ENCODE measurements around the gene OR52E5.

The OR52E5 gene

GRCh38 chr11:5937868-5938602 lies 45.0 kb downstream of the OR52E5 start:
- DNase-seq = no peak

GRCh38 chr11:5938603-5938965 lies 45.6 kb downstream of the OR52E5 start:
- DNase-seq = no peak

GRCh38 chr11:5940748-5941147 lies 47.7 kb downstream of the OR52E5 start:
- DNase-seq = no peak

- DNase-seq = no peak
Observed at GRCh38 chr11:5941951-5942350, 48.9 kb downstream of the OR52E5 start, which contains the start of gene OR56A3. Gene OR56A3, plus strand, starts transcription at chr11:5942251. Its CDS starts 5,096 bp downstream, at chr11:5947347.

Measured in activated CD4-positive, alpha-beta T cell treated with anti-CD3 and anti-CD28 coated beads, Interleukin-10, Interleukin-2, amounts not matched to agents 100 ng/mL and 50 ng/mL, durations not matched to agents 16 hours and 8 hours (primary cell).